GM18867 (cell line): ENCODE measurements around the gene GRAP2.
"Not testable (repeated sequence)": the region's sequence is repeated elsewhere in the genome, so short reads cannot be mapped to it uniquely, and the experiment has no call there.

ENCODE experiments used
- ATAC-seq: cut with Tn5 transposase; IDR thresholded peaks from one replicate; pipeline ENCODE4 v1.9.1; 2021; ENCODE audit warnings: mild to moderate bottlenecking, moderate library complexity; ENCODE audit not compliant: unreplicated experiment

The GRAP2 gene

DNA sequence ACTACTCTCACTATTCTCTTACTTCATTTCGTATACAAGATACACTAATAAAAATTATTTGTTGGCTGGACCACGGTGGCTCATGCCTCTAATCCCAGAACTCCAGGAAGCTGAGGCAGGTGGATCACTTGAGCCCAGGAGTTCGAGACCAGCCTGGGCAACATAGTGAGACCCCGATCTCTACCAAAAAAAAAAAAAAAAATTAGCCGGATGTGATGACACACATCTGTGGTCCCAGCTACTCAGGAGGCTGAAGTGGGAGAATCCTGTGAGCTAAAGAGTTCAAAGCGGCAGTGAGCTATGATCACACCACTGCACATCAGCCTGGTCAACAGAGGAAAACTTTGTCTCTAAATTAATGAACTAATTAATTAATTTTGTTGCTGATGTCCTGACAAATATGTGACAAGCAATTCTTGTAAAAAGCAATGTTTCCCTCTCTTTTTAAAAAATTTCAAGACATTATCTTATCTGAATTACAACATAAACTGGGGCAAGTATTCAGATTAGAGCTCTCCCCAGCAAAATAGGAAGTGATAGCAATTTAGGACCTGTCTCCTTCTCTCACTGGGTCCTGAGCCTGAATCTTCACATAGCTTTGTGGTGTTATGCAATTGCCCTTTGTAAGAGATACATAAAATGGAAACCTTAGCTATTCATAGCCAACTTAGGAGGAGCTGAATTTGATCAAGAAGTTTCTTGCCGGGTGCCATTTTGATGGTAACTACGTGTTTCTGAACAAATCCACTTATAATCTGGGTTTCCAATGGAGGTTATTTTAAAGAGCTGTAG lies 41.8 kb downstream of the GRAP2 start:
- no peak for ATAC-seq

DNA sequence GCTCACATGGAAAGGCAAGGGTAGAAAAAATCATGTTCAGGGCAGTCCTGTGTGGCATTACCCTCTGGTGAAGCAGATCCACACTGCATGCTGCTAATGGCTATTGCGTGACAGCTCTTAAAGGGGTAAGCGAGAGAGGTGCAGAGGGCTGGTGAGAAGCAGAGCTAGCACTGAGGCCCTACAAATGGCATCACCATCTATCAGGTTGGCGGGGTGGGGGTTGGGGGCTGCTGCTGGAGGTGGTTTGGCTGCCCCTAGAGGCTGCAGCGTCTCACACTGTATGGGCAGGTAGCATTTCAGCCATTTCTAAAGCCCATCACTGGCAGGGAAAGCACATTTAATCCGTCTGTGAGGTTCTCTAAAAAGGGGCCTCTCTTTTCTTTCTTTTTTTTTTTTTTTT lies 42.5 kb downstream of the GRAP2 start:
- ATAC-seq, result no peak

DNA sequence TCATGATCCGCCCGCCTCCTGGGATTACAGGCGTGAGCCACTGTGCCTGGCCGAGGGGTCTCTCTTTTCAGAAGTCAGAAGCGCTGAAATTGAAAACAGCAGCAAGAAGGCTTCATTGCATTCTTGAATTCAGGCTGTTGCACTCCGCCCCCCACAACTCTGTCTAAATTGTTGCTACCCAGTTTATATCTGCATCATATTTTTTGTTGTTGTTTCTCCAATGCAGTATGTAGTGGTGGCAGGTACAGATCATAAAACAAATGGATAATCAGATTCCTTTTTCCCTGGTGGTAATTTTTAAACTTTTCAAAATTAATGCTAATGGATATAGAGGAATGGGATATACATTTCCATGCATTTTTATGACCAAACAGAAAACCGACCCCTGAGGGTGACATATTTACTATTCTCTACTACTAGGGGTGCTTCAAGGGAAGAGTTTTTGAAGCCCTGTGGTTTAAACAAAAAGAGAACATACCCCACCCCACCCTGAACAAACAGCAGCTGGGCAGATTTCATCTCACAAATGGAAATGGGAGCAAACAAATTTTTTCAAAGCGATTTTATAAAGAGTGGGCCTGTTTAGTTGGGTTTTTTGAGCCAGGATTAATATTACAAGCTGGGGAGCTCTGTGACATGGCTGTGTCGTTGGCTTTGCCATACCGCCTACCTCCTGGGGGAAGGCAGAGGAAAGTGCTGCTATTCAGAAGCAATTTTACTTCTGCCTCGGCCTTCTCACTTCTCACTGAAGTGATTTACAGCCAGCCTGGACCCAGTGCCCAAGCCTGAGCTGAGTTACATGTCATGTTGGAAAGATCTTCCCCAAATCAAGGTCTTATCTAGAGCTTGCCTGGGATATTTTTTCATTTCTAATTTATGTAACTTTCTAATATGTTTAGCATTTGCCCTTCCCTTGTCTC lies 43.3 kb downstream of the GRAP2 start:
- no peak for ATAC-seq

DNA sequence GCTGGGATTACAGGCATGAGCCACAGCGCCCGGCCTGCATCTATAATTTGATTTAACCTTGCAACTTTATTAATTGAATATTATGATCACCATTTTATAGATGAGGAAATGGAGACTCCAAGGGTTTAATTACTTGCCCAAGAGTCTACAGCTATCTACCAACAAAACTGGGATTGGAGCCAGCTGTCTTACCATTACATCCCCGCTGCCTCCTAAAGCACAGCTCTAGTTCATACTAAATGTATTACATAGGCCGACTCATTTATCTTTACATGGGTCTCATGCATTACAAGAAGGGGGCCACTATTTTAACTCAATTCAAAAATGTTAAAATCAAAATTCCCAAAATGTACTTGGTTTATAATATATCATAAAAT lies 45.2 kb downstream of the GRAP2 start:
- ATAC-seq, result no peak

DNA sequence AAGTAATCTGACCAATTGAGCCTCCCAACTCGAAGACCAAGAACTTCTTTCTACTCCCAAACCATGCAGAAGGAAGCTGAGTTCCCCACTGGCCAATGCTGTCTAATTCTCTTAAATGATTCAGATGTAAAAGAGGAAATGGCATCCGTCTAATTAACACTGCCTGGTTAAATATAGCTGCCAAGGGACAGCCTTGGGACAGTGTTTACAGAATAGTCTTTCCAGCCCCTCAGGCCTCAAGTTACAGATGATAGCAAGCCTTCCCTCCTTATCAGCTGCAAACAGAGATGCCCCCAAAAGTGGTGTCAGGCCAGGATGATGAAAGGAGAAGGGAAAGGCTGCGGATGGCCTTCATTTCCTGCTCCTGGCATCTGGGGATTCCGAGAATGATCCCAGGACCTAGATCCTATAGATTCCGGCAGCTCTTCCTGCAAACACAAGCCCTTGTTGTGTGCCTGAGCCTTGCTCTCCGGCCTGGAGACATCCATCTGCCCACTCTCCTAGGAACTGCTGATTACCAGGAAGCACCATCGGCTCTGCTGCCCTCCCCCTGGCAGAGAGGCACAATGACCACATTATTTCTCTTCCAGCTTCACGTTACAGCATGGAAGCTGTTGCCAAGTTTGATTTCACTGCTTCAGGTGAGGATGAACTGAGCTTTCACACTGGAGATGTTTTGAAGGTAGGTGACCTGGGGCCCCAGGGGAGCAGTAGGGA lies 45.8 kb downstream of the GRAP2 start:
- ATAC-seq, result no peak

DNA sequence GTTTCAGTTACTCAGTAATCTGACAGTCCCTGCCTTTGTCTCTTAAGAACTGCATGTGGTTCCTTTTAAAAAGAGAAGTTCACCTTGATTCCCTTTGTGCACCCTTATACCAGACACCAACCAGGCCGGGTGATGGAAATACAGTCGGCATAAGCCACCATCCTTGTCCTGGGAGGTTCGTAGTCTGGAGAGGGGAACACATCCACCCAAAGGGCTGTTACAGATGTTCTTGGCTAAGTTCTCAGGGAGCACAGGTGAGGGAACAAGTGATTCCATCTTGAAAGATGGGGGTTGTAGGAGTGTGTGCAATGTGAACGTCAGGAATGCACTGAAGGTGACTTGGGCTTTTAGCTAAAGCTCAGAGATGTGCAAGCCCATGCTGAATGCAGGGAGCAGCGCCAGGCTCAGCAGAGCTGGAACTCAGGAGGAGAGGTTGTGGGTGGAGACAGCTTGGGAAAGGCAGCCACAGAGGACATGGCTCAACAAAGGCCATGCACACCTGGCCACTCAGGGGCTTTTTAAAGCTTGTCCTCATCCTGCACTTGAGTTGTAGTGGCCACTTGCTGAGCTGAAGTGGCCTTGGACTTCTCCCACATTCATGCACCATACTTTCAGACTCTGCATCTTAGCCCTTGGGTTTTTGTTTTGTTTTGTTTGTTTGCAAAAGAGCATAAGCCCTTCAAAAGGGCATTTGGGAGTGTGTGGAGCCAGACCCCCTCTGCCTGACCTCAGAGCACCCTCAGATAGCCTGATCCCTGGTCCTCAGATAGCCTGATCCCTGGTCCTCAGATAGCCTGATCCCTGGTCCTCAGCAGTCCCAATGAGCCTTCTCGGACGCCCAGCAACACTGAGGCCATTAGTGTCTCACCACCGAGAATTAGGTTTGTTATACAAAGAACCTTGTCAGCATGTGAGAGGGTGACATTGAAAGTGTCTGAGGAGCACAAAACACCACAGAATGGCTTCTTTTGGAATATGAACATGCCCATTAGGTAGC lies 46.6 kb downstream of the GRAP2 start:
- no peak for ATAC-seq

DNA sequence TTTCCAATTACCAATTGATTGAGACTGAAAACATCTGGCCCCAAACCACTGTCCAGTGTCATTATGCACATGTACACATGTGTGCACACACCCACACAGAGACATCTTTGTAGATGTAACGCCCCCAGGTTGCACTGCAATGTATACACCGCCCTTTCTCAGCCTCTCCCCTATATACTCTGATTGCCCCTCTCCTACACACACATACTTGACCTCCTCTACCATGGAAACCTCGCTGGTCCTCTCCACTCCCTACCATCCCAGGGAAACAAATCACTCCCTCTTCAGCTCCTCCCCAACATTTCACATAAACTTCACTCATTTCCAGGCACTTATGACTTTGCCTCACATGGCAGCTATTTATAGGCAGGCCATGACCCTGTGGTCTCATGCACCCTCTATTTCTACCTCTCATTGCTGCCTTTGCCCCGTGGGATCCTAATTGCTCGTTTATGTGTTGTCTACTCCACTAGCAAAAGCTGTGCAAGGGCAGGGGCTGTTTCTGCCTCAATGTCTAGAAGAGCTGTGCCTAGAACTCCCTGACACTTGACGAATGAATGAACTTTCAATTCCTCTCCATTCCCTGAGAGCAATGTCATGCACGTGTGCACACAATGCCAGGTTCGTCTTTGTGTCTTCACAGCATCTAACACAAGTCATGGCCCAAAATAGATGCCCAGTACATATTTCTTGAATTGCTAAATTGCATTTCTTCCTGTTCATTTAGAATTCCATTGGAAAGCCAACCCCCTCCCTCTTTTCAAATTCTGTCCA lies 49.3 kb downstream of the GRAP2 start:
- ATAC-seq, result no peak

DNA sequence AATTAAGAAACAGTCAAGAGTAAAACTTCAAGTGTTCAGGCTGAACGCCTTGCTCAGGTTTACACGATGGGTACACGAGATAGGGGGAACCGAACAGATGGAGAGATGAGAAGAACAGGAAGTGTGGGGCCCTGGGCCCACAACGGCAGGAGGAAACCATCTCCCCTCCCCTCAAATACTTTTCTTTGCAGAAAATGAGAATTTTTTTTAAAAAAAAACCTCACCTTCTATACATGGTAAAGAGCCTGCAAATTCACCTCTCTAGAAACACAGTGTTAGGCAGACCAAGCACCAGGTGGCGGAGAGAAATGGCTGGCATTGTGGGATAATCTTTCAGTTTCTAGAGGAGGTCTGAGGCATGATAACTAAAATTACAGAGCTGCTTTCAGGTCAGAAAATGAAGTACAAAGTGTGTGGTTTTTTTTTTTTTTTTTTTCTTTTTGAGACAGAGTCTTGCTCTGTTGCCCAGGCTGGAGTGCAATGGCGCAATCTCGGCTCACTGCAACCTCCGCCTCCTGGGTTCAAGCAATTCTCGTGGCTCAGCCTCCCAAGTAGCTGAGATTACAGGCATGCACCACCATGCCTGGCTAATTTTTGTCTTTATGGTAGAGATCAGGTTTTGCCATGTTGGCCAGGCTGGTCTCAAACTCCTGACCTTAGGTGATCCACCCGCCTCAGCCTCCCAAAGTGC lies 50.9 kb downstream of the GRAP2 start:
- not testable (repeated sequence) for ATAC-seq

DNA sequence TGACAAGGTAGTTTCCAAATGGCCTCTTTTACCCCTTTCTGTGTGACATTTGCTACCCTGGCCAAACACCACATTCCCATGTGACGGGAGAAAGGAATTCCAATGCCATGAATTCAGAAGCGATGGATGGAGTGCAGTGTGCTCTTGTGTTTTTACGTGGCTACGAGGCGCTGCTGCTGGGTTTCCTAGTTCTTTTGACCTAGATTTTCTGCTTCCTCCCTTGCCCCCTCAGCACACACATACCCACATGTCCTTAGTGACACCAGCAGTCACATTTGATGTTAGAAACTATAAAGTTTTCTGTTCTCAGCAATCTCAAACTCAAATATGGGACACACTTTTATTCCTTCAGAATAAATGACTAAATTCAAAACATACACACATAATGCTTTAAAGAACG lies 51.5 kb downstream of the GRAP2 start:
- ATAC-seq, result no peak

DNA sequence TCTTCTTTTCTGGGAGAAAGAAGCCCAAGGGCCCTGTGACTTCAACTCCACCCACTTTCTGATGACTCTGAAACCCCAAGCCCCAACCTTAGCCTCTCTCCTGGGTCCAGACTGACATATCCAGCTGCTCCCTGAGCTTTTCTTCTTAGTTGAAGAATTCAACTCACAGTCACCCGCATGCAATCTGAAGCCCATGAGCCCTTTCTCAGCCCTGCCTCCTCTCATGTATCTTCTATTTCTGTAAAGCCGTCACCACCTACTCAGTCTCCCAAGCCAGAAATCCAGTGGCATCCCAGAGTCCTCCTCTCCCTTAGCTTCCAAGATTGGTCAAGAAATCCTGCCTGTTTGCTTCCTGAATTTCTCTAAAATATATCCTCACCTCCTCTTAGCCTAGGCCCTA lies 52.2 kb downstream of the GRAP2 start:
- ATAC-seq, result no peak

DNA sequence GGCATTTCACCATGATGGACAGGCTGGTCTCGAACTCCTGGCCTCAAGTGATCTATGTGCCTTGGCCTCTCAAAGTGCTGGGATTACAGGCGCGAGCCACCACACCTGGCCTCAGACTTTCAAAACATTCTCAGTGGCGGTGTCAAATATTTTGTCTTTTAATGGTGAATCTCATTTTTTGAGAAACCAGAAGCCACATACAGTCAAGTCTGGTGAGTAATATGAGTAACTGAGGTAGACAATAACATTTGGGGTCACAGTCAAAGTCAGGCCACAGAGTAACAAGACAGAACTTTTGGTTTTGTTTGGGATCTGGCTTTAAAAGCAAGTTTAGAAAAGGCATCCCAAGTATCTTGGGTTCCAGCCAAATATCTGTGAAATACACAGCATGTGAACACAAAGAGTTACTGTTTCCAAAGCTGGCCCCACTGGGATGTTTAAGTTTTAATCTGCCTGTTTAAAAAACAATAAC lies 53.7 kb downstream of the GRAP2 start:
- ATAC-seq, result no peak

DNA sequence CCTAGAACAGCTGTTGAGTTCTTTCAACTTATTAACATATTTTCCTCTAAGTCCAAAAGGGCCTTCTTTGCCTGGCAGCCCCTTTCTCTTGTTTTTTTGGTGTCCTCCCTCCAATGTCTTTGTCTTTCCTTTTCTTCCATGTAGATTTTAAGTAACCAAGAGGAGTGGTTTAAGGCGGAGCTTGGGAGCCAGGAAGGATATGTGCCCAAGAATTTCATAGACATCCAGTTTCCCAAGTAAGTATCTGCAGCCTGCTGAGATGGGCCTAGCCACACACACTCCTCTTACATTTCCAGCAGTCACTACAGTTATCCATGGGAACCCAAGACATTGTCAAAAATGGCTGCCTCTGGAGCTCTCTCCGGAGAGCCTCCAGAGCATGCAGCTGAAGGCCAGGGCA lies 54.8 kb downstream of the GRAP2 start:
- ATAC-seq, result no peak

DNA sequence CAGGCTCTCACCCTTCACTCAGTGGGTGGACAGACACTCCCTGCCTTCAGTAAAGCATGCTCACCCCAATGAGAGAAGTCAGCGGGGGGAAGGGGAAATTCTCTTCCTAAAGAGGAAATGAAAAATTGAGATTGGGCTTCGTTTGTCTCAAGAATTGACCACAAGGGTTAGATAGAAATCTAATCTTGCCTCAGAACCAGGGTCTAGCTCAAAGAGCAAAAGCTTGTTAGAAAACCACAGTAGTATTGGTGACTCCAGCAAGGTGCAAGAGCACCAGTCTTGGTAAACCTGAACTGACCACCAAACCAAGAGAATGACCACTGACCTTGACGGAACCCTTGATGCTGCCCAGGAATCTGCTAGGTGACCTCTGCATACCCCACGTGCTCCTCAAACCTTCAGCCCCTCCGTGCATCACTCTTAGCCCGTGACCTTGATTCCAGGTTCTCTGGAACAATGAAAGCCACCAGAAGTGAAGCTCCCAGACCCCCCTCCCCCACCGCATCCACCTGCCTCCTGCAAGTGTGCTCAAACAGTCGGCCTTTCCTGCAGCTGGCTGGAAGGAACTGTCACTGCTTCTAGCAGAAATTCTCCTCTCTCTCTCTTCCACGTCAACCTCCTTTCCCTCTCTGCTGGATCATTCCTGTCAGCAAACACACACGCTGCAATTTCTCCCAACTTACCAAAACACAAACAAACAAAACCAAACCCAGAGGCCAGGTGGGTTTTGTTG lies 56.2 kb downstream of the GRAP2 start:
- no peak for ATAC-seq

DNA sequence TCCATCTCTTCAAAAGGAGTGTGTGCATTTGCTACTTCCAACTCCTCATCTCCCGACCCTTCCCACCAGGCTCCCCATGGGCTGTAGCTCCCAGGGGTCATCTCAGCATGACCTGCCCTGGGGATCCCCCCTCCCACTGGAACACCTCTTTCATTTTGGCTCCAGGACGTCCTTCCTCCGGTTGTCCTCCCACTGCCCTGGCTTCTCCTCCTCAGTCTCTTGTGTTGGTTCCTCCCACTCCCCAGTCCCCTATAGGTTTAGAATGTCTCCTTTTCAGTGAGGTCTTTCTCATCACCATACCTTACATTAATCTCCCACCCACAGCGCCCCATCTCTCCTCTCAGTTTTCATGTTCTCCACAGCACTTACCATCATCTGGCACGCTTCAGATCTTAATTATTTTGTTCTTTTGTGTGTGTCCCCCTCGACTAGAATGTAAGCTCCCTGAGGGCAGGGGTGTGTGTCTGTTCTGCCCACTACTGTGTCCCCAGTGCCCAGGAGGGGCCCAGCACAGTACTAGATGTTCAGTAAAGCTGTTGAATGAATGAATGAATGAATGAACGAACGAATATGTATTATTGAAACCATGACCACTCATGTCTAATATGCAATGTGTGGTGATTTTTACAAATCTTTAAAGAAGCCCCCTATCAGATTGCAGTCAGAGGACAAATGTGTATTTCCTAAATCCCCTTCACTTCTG lies 57.3 kb downstream of the GRAP2 start:
- ATAC-seq, result no peak

DNA sequence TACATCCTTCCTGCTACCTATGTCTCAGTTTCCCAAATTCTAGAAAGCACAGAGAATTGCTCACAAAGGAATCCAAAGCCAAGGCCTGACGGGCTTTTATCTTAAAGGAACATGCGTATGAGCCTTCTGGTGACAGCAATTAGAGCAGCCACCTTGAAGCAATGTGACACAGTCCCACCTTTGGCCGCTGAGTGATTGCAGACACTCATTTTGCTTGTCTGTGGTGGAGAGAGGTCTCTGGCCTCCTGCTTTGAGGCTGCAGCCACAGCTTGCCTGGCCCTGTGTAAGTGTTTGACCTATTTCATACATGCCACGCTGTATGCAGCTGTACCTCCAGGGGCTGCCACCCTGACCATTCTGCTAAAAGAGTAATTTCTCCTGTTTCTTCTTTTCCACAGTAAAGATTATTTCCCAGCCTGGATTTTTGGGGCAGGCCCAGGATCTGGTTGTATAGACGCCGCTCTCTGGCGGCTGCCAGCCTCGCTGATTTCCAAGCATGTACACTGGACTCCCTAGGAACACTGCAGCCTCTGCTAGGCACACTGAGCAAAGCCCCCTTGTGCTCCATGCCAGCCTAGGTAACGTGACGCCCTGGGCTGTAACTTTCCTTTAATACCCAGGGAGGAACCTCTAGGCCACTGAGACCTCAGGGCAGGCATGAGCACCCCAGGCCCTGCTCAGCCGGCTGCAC lies 58.2 kb downstream of the GRAP2 start:
- no peak for ATAC-seq

DNA sequence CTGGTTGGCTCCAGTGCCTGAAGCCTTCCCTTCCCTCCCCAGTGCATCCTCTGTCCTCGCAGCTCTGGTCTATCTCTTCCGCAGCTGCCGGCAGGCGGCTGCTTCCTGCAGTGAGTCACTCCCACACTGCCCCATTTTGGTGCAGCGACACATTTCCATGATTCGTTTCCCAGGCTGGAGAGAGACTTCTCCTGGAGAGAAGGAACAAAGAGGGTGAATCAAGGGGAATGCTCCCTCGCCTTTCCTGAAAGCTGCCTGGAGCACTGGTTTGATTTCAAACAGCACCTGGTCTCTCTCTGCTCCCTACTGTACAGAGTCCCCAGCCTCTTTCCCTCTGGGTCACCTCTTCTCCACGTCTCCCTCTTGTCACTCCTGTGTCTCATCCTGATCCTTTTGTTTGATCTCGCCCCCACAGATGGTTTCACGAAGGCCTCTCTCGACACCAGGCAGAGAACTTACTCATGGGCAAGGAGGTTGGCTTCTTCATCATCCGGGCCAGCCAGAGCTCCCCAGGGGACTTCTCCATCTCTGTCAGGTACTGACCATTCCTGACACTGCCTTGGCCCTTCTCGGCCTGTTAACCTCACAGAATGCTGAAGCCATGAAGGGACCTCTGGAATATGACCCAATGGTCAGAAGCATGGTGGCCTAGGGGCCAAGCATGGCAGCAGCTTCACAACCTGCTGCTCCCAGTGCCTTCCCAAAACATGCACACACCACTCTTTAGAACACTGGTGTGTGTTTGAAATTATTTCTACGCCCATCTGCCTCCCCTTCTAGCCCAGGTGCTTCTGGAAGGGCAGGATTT lies 59.0 kb downstream of the GRAP2 start, which contains the start of gene TMA7B:
TMA7B (plus strand) TSS at position 758 of the 808 bp plus-strand sequence. CDS start 3,978 bp downstream, outside the sequence.
- ATAC-seq, result no peak
